ENCODE measurements around the gene MOCOS. TPM values are rescaled to one million over a fixed set of nuclear protein-coding genes. Genes with fewer than 3 reads are reported as not detected.

The MOCOS gene
- total RNA-seq, 1 donor from 2014 or later, result 2.0 TPM

DNA sequence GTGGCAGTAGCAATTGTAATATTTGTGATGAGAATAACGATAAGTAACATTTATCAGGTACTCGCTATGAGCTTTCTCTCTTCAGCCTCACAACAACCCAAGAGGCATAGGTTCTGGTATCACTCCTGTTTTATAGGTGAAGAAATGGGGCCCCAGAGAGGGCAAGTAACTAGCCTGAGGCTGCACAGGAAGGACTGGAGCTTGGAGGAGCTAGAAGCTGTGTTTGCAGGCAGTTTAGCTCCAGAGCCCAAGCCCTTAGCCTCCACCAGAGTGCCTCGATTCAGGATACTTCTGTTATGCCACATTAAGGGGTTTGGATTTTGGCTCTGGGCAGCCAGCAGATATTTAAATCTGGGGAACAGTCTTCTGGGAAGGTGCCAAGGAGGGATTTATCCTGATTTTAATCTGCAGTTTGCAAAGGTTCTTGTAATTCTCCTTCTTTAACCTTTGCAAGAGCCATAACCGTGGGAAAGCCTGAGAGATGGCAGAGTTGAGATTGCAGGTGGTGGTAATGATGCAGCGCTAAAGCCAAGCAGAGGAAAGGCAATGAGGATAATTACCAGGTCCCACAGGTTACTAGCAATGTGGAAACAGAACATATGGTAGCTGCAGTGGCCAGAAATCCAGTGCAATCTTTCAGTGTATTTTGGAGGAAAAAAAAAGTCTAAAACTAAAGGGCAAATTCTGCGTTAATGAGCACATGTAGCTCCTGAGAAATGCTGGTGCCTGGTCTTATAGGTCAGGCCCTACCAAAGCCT lies 9.1 kb downstream of the MOCOS start:
- peaks cover 3% of the 10 kb centered on the region for H3K4me1 Mint-ChIP-seq (ENCODE audit: low read depth)
- no peak for DNase-seq (ENCODE audit: low spot score, unreplicated experiment)
- H3K27me3 Mint-ChIP-seq, result peaks cover 2% of the 10 kb centered on the region
- no peak overlapping the region for H3K4me3 Mint-ChIP-seq (ENCODE audit: low read depth)
- H3K36me3 Mint-ChIP-seq (ENCODE audit: insufficient read depth), result no peaks in the 10 kb centered on the region
- TF ChIP-seq, protein P1, sequence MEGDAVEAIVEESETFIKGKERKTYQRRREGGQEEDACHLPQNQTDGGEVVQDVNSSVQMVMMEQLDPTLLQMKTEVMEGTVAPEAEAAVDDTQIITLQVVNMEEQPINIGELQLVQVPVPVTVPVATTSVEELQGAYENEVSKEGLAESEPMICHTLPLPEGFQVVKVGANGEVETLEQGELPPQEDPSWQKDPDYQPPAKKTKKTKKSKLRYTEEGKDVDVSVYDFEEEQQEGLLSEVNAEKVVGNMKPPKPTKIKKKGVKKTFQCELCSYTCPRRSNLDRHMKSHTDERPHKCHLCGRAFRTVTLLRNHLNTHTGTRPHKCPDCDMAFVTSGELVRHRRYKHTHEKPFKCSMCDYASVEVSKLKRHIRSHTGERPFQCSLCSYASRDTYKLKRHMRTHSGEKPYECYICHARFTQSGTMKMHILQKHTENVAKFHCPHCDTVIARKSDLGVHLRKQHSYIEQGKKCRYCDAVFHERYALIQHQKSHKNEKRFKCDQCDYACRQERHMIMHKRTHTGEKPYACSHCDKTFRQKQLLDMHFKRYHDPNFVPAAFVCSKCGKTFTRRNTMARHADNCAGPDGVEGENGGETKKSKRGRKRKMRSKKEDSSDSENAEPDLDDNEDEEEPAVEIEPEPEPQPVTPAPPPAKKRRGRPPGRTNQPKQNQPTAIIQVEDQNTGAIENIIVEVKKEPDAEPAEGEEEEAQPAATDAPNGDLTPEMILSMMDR (IDR thresholded peaks at IDR 0.05; ENCODE audit: unreplicated experiment), result no peak
- H3K9me3 Mint-ChIP-seq (ENCODE audit: low read depth), result no peaks in the 10 kb centered on the region
- H3K27ac Mint-ChIP-seq, result no peak overlapping the region

DNA sequence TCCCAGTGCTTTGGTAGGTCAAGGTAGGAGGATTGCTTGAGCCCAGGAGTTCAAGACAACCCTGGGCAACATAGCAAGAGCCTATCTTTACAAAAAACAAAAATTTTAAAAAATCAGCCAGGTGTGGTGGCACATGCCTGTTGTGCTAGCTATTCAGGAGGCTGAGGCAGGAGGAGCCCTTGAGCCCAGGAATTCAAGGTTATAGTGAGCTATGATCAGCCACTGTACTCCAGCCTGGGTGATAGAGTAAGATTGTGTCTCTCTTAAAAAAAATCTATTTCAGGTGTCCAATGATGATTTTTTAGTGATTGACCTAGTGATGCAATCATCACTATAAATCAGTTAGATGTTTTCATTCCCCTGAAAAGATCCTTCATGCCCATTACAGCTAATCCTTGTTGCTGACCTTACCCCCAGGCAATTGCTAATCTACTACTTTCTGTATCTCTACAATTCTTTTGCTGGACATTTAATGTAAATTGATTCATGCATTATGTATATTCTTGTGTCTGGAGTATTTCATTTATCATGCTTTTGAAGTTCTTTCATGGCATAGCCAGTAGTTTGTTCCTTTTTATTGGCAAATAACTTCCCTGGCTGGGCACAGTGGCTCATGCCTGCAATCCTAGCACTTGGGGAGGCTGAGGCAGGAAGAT lies 10.3 kb downstream of the MOCOS start:
- Mint-ChIP-seq H3K4me3 (ENCODE audit: low read depth) (no peak overlapping the region), H3K9me3 (ENCODE audit: low read depth) (no peaks in the 10 kb centered on the region), H3K4me1 (ENCODE audit: low read depth) (peaks cover 3% of the 10 kb centered on the region), H3K36me3 (ENCODE audit: insufficient read depth) (no peaks in the 10 kb centered on the region), H3K27ac (no peak overlapping the region), H3K27me3 (peaks cover 2% of the 10 kb centered on the region)
- TF ChIP-seq, protein P1 (IDR thresholded peaks at IDR 0.05; ENCODE audit: unreplicated experiment), result no peak
- DNase-seq (ENCODE audit: low spot score, unreplicated experiment), result no peak

DNA sequence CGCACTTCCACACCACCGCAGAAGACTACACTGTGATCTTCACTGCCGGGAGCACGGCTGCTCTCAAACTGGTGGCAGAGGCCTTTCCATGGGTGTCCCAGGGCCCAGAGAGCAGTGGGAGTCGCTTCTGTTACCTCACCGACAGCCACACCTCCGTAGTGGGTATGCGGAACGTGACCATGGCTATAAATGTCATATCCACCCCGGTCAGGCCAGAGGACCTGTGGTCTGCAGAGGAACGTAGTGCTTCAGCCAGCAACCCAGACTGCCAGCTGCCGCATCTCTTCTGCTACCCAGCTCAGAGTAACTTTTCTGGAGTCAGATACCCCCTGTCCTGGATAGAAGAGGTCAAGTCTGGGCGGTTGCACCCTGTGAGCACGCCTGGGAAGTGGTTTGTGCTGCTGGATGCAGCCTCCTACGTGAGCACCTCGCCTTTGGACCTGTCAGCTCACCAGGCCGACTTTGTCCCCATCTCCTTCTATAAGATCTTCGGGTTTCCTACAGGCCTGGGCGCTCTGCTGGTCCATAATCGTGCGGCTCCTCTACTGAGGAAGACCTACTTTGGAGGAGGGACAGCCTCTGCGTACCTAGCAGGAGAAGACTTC lies 12.5 kb downstream of the MOCOS start:
- Mint-ChIP-seq H3K4me3 (ENCODE audit: low read depth) (no peak overlapping the region), H3K27me3 (peaks cover 2% of the 10 kb centered on the region), H3K27ac (no peak overlapping the region), H3K4me1 (ENCODE audit: low read depth) (peaks cover 3% of the 10 kb centered on the region), H3K36me3 (ENCODE audit: insufficient read depth) (no peaks in the 10 kb centered on the region), H3K9me3 (ENCODE audit: low read depth) (no peaks in the 10 kb centered on the region)
- DNase-seq (ENCODE audit: low spot score, unreplicated experiment), result no peak
- TF ChIP-seq, protein P1 (IDR thresholded peaks at IDR 0.05; ENCODE audit: unreplicated experiment), result no peak

GRCh38 chr18:36200354-36200771 lies 13.1 kb downstream of the MOCOS start:
- Mint-ChIP-seq H3K36me3 (ENCODE audit: insufficient read depth) (no peaks in the 10 kb centered on the region), H3K4me1 (ENCODE audit: low read depth) (peaks cover 3% of the 10 kb centered on the region), H3K27me3 (peaks cover 2% of the 10 kb centered on the region), H3K4me3 (ENCODE audit: low read depth) (no peak overlapping the region), H3K9me3 (ENCODE audit: low read depth) (no peaks in the 10 kb centered on the region), H3K27ac (no peak overlapping the region)
- TF ChIP-seq, protein P1 (IDR thresholded peaks at IDR 0.05; ENCODE audit: unreplicated experiment), result no peak
- no peak for DNase-seq (ENCODE audit: low spot score, unreplicated experiment)

DNA sequence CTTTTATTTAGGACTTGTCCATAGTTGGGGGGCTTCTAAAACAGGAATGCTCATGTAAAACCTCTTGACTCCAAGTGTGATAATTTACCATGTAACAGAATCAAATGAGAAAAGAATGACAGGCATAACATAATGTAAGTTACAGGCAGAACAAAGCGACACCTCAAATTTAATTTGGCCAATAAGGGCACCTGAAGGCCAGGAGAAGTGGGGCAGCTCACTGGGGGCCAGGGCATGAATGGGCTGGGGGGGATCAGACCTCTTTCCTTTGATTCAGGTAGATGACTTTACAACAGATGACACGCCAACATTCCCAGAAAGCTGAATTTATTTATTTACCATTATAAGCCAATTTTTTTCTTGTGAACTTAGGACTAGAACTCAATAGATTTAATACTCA lies 14.5 kb downstream of the MOCOS start:
- H3K4me1 Mint-ChIP-seq (ENCODE audit: low read depth), result peaks cover 3% of the 10 kb centered on the region

More for the DNA sequence above, 14.5 kb downstream of the MOCOS start:
- H3K27me3 Mint-ChIP-seq, result no peaks in the 10 kb centered on the region
- no peaks in the 10 kb centered on the region for H3K9me3 Mint-ChIP-seq (ENCODE audit: low read depth)
- DNase-seq (ENCODE audit: low spot score, unreplicated experiment), result no peak
- TF ChIP-seq, protein P1 (IDR thresholded peaks at IDR 0.05; ENCODE audit: unreplicated experiment), result no peak
- H3K4me3 Mint-ChIP-seq (ENCODE audit: low read depth), result no peak overlapping the region
- no peak overlapping the region for H3K27ac Mint-ChIP-seq
- H3K36me3 Mint-ChIP-seq (ENCODE audit: insufficient read depth), result no peaks in the 10 kb centered on the region
